GM10266 (cell line): ENCODE results near the gene PDGFA.

Experiments
- DNase-seq: peaks from one replicate; pipeline ENCODE4 v3.0.0; 2012; ENCODE audit errors: extremely low spot score
- TF ChIP-seq, protein P1 (sequence below): IDR thresholded peaks from 2 replicates; pipeline ENCODE4 v1.5.1; 2012; ENCODE audit warnings: mild to moderate bottlenecking, low read depth; ENCODE audit not compliant: control insufficient read depth, insufficient read depth; ENCODE audit errors: missing control alignments

The PDGFA gene

DNA sequence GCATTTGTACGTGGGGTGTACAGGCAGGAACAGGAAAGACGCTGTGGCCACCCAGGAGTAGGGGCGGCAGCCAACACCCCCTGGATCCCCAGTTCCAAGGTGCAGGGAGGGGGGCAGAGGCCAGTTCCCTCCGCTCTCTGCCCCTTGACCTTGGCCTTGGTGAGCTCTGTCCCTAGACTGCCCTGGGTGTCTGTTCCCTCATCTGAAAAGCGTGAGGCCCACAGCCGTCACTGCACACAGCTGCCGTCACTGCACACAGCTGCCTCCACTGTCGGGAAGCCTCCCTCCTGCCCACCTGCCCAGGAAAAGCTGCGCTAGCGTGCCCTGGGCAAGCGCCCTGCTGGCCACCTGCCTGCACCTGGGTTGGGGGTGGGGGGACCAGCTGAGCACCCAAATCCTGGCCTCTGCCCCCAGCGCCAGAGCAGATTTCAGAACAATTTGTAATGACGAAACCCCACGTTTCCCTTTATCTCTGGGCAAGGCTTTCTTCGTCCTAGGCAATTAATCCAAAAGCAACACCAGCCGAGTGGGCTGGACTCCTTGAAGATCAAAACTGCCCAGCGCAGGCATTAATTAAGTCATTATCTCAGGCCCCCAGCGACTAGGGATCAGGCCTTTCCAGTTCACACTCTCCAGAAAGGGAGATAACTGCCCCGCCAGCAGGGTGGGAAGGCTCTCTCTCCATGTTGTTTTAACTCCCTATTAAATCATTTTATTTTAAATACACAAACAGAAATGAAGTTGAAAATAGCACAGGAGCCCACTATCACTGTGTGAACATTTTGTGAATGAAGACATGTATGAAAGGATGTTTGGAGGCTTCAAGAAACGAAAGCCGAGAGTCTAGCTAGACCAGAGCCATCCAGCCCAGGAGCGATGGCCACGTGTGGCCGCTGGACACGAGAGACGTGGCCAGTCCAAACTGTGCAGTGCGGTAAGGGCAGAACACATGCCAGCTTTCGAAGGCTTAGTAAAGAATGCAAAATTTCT lies 4.0 kb upstream of the PDGFA start:
- TF ChIP-seq, protein P1, sequence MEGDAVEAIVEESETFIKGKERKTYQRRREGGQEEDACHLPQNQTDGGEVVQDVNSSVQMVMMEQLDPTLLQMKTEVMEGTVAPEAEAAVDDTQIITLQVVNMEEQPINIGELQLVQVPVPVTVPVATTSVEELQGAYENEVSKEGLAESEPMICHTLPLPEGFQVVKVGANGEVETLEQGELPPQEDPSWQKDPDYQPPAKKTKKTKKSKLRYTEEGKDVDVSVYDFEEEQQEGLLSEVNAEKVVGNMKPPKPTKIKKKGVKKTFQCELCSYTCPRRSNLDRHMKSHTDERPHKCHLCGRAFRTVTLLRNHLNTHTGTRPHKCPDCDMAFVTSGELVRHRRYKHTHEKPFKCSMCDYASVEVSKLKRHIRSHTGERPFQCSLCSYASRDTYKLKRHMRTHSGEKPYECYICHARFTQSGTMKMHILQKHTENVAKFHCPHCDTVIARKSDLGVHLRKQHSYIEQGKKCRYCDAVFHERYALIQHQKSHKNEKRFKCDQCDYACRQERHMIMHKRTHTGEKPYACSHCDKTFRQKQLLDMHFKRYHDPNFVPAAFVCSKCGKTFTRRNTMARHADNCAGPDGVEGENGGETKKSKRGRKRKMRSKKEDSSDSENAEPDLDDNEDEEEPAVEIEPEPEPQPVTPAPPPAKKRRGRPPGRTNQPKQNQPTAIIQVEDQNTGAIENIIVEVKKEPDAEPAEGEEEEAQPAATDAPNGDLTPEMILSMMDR: no peak
- no peak for DNase-seq

DNA sequence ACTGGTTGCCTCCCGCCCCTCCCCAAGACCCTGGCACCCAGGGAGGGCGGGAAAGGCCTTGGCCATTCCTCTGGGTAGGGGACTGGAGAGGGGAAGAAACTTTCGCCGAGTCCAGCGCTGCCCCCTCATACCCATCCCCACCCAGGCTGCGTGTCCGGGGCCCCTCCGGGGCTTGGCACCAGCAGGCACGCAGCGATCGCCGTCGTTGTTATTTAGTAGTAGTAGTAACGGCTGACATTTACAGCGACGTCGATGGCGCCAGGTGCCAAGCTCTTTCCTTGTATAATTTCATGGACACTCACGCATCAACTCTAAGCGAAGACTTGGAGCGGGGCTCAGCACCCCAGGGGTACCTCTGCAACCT lies 3.3 kb upstream of the PDGFA start:
- TF ChIP-seq, protein P1: no peak
- no peak for DNase-seq

GRCh38 chr7:522071-522950 lies 2.7 kb upstream of the PDGFA start:
- TF ChIP-seq, protein P1: no peak
- peak; percentile 82 for DNase-seq

DNA sequence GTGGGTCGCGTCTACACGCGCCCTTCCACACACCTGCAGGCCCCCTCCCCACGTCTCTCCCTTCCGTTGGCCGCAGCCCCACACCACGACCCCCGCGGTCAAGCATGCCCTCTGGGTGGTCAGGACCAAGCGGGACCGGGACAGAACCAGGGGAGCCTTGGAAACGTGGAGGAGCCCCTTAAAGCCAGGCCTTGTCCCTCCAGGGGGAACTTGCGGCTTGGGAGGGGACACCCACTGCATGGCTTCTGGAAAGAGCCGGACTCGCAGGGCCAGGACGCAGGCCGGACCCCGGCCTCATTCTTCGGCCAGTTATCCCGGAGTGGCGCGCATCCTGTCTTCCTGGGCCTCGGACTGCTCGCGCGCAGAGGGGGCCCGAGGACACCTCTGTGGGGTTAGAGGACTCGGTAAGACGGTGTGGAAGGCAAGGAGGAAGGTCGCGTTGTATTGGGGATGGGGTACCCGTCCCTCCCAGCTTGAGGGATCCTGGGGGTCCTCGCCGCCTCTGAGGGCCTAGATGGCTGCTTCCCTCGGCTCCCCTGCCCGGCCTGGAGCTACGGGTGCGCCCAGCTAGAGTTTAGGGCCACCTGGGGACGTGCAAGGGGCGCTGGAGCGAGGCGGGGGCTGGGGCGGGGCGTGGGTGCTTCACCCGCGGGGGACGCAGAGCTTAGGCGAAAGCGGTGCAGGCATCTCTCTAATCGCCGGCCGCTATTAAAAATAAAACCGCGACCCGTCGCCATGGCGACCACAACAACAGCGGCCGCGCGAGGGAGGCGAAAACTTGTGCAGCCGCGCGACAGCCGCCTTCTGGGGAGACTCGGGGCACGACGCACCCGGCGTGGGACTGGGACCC lies 1.8 kb upstream of the PDGFA start:
- peak; percentile 88 for DNase-seq
- TF ChIP-seq, protein P1: no peak

DNA sequence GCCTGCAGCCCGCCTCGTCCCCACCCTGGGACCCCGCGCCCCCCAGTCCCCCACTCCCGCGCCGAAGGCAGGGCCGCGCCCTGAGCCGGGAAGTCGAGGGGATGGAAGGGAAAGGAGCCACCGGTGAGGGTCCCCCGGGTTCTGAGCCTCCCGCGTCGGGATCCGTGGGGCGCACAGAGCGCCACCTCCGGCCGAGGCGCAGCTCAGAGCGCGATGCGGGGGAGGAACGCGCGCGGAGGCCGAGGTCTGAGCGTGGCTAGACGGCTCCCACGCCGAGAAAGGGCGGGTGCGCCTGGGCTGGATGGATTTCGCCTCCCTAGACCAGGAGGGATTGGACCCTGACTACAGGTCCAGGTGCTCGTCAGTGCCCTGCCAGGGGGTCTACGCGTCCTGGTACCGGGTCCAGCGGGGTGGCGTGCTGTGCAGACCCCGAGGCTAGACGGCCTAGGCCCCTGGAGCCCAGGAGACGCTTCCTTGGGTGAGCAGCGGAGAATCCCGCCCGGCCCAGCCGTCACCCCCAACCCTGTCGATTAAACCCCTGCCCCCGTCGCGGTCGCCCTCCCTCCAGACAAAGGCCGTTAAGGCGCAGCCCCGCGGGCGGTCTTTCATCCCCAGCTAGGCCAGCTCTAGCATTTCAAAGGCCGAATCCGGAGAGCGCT lies 986 bp upstream of the PDGFA start:
- TF ChIP-seq, protein P1: peak; percentile 29
- no peak for DNase-seq
